Thyroid gland (tissue), 4 donors: ENCODE data around the gene RARG.

ENCODE experiments used
- POLR2A ChIP-seq, 2 donors: fragments of 450-650 bp; IDR thresholded peaks; one replicate each; pipeline ENCODE4 v1.6.1; 2017; ENCODE audit warnings: antibody characterized with exemption in 2 of 2, mild to moderate bottlenecking in 2 of 2, moderate library complexity in 1 of 2
- TF ChIP-seq, protein P1 (sequence below), 6 experiments: fragments of 200-600 bp in 3 of 6; fragments of 450-650 bp in 3 of 6; sonication (generic) in 3 of 6; IDR thresholded peaks; one replicate each; pipeline ENCODE4 v1.5.1; 2016 to 2019; ENCODE audit warnings: antibody characterized with exemption in 6 of 6, mild to moderate bottlenecking in 2 of 6, inconsistent platforms in 1 of 6, moderate library complexity in 1 of 6

DNA sequence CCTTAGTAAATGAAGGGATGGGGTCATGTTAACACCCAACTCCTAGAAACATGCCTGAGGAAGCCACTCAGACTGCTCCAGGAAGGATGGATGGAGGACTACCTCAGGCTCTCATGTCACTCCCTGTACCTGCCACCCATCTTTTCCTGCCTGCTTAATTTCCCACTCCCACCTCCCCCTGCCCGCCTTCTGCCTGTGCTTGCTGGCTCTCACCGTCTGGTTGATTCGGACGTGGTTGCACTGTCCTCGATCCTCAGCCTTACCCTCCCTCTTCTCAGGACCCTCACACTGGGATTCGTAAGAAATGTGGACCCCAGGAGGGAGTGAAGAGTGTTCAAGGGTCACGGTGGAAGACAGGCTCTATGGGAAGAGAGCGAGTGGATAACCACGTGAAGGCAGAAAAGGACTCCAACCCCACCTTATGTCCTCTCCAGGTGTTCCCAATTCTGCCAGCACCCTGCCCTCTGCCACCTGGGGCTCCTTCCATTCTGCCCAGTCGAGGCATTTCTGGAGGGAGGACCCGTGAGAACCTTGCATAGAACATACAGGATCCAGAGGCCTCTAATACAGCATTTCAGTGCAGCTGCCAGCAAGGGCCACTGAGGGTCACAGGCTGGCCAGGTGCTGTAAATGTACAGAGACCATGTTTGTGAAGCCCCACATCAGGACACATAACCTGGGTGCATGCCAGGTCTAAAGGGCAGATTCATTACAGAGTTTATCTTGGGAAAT is 37.9 kb downstream of the RARG start:
- TF ChIP-seq, protein P1, sequence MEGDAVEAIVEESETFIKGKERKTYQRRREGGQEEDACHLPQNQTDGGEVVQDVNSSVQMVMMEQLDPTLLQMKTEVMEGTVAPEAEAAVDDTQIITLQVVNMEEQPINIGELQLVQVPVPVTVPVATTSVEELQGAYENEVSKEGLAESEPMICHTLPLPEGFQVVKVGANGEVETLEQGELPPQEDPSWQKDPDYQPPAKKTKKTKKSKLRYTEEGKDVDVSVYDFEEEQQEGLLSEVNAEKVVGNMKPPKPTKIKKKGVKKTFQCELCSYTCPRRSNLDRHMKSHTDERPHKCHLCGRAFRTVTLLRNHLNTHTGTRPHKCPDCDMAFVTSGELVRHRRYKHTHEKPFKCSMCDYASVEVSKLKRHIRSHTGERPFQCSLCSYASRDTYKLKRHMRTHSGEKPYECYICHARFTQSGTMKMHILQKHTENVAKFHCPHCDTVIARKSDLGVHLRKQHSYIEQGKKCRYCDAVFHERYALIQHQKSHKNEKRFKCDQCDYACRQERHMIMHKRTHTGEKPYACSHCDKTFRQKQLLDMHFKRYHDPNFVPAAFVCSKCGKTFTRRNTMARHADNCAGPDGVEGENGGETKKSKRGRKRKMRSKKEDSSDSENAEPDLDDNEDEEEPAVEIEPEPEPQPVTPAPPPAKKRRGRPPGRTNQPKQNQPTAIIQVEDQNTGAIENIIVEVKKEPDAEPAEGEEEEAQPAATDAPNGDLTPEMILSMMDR (IDR thresholded peaks at IDR 0.05) = no peak
- TF ChIP-seq POLR2A (IDR thresholded peaks at IDR 0.05) = no peak
